AML-193 (cell line): Measurements from ENCODE around the gene MRPL54.

Source experiments
- DNase-seq, 2 experiments: peaks; one replicate each; lab custom pipeline; 2025; lab: John Stamatoyannopoulos, UW

Gene MRPL54

DNA sequence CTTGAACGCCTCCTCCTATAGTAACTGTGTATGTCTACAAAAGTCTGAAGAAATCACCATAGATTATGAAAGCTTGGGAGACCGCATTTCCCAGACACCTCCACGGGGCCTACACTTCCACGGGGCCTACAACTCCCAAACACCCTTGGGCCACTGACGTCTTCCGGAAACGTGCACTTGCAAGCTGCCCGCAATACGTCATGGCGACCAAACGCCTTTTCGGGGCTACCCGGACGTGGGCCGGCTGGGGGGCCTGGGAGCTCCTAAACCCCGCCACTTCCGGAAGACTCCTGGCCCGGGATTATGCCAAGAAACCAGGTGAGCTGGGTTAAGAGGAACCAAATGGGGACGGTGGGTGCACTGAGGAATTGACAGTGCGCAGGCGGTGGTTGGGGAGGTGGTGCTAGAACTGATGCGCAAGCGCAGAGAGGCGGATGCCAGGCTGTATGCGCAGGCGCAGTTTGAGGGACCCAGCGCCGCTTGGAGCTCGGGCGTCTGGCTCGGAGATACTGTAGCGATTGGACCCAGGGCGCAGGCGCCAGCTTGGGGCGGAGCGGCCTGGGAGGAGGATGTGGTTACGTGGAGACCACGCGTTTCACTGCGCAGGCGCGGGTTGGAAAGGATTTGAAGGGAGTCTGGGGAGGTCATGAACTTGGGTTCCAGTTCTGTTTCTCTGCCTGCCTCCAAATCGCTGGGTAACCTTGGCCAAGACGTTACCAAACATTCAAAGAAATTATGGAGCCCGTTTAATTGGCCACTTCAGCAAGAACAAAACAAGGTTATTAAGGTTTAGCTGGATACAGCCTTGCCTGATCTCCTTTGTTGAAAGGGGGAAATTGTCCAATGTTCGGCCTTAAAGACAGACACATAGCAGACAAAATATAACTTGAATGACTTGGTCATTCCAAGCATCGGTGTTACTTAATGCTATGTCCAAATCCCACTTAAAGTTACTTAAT, at the start of gene MRPL54:
MRPL54 (plus strand) TSS at position 182 of the 959 bp plus-strand sequence; CDS start at position 201, 19 bp downstream.
- DNase-seq = peak; percentile 98 to 99

DNA sequence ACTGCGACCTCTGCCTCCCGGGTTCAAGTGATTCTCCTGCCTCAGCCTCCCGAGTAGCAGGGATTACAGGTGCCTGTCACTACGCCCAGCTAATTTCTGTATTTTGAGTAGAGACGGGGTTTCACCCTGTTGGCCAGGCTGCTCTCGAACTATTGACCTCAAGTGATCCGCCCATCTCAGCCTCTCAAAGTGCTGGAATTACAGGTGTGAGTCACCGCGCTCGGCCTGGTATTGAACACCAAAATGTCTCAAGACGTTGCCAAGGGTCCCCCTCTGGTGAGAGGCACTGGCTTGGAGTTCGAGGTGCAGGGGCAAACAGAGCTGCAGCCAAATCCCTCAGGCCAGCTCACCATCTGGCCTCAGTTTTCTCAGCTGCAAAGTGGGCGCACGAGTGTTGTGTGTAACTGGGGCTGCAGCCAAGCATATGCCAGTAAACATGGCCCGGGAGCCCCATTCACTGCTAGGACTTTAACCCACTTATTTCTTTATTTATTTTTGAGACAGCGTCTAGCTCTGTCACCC, 46.3 kb upstream of the MRPL54 start:
- DNase-seq = no peak

DNA sequence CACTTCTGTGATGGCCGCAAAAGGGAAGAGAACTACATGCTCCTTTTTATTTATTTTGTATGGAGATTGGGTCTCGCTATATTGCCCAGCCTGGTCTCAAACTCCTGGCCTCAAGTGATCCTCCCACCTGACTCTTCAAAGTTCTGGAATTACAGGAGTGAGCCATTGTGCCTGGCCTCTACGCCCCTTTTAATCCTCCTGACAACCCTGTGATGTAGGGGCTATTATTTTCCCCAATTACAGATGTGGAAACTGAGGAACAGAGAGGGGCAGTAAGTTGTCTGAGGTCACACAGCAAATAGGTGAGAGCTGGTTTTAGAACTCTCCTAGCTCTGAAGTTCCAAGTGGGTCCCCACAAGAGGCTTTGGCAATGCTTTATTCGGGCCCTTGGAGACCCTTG, 42.6 kb upstream of the MRPL54 start:
- no peak for DNase-seq

DNA sequence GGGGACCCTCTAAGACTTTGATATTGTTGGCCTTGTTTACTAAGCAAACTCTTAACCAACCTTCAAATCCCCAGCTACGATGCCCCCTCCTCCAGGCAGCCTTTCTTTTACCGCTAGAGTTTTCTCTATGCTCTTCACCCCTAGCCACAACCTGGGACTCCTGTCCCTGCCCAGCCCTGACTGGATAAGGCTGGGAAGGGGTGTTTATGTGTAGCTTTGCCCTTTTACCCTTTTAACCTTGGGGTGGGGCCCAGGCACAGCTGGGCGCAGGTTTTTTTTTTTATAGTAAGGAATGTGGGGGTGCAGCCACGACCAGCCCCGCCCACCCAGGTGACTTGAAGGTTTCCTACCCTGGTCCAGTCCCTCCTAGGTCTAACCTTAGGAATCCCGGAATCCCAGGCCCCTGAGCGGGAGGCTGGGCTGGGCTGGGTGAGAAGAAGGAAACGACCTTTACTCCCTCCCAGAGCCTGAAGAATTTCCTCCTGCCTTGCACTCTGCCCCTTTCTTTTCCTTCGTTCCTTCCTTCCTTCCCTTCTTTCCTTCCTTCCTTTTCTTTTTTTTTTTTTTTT, 42.0 kb upstream of the MRPL54 start:
- no peak for DNase-seq

DNA sequence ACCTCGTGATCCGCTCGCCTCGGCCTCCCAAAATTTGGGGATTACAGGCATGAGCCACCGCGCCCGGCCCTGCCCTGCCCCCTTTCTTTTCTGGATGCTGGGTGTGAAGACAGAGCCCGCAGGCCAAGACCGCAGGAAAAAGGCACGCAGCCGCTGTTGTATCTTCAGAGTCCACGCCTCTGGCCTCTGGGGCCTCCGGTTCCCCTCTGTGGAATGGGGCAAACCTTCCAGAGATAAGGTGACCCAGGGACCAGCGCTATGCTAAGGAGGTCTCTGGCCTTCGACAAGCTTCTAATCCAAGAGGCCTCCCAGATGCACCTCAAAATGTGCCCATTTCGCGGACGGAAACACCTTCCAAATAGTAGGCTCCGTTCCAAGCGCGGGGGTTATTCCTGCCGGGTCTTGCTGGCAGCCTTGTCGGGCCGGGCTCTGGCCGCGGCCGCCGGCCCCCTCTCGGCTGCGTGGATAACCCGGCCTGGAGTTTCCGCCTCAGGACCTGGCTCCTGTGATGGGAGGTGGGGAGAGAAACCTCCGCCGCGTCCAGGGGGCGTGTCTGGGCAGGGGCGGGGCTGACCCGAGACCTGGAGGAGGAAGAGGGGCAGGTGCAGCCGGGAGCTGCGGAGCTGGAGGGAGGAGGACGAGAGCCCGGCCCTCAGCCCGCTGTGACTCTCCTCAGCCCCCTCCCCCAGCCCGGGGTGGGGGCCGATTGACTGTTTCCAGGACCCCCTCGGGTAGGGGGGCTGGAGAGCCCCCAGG, 41.2 kb upstream of the MRPL54 start:
- peak; percentile 32 to 47 for DNase-seq

DNA sequence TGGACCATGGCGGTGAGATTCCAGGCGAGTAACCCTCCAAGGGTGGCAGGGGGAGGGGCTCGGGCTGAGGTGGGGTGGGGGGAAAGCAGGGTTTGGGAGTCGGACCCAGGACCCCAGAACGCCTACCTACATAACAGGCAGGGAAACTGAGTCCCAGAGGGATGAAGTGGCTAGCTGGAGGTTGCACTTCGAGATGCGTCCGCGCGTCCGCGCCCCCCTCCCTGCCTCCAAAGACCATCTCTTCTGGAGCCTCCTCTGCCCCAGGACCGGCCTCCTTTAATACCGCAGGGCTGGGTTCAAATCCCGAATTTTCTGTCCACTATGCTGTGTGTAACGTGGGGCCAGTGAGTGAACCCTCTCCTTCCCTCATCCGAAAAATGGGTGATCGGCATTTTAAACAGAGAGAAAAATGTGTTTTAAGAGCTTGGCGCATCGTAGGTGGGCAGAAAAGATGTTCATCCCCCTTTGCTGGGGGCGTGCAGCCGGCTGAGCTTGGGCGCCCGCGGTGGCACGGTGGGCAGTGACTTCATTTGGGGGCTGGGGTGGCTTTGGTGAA, 40.5 kb upstream of the MRPL54 start:
- DNase-seq = no peak

DNA sequence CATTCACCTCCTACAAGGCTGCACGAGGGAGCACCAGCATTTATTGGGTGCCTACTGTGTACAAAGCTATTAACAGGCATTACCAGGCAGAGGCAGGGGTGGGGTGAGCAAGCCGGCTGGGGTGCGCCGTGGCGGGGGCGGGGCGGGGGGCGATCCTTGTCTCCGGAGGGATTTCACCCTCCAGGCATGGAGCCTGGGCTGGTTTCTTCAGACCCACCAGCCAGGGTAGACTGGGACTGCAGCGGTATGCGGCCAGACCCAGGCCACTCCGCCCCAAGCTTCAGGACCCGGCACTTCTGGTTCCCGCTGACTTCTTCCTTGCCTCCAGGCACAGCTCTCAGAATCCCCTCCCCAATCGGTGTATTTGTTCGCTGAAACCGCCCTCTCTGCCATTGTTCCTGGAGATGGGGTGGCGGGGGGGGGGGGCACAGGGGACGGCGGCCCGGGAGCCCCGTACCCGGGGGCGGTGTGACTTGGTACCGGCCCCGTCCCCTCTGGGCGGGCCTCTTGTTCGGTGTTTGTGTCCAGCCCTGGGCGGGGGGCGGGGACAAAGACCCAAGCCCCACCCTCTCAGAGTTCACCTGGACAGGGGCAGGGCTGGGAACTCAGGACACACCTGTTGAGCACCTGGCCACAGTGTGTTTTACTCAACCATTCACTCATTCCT, 39.9 kb upstream of the MRPL54 start:
- DNase-seq = no peak

DNA sequence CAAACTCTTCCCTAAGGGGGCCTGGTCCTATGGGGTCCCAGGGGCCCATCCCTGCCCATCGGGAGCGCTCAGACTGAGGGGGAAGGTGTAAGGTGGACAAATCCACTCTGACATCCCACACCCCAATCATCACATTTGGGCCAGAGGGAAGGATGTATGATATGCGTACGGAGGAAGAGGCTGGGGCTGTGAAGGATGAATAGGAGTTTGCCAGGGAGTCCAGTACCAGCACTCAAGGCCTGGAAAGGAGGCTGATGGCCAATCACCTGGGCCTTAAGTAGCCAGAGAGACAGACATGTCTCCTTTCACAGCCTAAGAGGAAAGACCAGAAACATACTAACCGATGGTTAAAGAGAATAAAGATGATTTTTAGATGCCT, 39.4 kb upstream of the MRPL54 start:
- DNase-seq = no peak

DNA sequence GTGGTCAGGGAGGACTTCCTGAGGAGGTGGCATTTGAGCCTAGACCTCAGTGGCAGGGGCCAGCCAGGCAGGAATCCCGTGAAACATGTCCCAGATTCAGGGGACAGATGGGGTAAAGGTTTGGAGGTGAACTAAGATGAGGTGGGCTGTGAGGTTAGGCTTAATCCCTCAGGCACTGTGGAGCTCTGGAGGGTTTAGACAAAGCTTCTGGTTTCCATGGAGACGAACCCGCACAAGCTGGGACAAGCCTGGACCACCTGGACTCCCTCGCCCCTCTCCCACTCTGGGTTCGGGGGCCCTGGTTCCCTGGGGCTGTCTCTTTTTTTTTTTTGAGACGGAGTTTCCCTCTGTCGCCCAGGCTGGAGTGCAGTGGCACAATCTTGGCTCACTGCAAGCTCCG, 38.6 kb upstream of the MRPL54 start:
- DNase-seq = no peak

DNA sequence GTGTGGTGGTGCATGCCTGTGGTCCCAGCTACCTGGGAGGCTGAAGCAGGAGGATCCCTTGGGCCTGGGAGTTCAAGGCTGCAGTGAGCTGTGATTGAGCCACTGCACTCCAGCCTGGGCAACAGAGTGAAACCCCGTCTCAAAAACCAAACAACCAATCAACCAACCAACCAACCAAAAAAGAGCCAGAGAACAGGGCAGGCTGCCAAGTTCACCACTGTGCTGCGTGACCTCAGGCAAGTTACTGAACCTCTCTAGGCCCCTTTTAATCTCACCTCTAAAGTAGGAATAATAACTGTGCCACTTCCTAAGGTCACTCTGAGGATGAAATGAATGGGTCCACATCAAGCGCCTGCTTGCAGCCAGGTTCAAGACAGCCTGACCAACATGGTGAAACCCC, 37.4 kb upstream of the MRPL54 start:
- DNase-seq = no peak

DNA sequence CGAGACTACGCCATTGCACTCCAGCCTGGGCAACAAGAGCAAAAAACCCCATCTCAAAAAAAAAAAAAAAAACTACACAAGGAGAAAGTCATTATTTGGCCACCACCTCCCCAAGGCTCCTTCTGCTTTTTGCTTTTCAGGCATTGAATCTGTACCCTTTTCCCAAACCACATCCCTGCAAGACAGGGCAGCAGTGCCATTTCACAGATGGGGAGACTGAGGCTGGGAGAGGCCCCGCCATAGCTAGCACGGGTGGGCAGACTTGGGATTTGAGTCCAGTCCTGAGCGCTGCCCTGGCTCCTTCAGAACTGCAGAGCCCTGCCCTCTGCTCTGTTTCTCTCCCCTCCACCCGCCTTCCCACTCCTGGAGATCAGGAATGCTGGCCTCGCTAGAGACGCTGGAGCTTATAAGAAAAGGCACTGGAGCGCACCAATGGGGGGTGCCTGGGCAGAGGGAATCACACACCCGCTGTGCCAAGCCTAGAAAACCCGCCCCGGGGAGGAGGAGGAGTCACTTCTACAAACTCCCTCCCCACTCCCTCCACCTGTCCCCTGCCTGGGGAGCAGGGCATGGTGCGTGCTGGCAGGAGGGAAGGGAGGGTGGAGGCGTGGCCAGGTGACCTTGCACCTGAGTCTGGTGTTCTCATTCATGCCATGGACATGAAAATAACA, 36.7 kb upstream of the MRPL54 start:
- DNase-seq = no peak

DNA sequence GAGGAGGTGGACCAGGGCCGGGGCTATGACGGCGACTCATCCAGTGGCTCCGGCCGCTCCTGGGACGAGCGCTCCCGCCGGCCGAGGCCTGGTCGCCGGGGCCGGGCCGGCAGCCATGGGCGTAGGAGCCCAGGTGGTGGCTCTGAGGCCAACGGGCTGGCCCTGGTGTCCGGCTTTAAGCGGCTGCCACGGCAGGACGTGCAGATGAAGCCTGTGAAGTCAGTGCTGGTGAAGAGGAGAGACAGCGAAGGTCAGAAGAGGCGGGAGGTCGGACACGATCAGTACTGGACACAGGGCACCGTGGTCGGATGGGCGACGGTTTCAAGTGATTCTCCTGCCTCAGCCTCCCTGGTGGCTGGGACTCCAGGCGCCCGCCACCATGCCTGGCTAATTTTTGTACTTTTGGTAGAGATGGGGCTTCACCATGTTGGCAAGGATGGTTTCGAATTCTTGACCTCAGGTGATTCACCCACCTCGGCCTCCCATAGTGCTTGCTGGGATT, 32.0 kb upstream of the MRPL54 start:
- no peak for DNase-seq

DNA sequence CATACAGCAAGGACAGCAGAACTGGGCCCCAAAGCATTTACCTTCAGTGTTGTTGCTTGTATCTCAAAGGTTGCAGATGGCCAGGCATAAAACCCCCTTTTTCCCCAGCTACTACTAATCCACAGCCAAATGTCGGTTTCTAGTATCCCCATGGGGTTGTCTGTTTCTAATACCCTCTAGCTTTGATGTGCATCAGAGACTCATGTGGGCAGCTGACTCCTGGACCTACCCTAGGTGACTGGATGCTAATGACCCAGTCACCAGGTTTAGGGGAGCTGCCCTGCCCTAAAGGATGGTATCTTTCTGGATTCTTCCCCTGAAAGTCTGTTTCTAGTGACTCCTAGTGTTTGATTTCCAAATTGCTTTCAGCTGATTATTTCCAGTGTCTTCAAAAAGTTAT, 30.4 kb upstream of the MRPL54 start:
- peak; percentile 1 to 5 for DNase-seq

DNA sequence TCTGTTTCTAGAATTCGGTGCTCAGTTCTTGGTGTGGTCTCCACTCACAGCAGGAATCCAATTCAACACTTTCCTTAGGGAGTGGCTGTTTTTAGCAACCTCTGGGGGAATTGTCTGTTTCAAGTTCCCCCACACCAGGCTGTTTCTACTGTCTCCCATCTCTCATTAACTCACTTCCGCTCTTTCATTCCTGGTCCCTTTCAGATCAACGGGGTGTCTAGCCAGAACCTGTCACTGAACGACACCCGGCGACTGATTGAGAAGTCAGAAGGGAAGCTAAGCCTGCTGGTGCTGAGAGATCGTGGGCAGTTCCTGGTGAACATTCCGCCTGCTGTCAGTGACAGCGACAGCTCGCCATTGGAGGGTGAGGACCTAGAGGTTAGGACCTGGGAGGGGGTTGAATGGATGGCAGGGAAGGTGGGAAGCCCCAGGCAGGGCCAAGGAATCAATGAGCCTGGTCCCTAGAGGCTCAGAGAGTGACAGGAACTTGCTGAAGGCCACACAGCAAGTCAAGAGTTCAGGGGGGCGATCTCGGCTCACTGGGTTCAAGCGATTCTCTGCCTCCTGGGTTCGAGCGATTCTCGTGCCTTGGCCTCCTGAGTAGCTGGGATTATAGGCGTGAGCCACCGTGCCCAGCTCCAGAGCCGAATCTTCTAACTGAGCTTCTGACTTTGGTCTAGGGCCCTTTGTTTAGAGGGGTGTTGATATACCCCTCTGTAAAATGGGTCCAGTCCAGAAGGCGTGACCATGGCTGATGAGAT, 28.8 kb upstream of the MRPL54 start:
- no peak for DNase-seq

DNA sequence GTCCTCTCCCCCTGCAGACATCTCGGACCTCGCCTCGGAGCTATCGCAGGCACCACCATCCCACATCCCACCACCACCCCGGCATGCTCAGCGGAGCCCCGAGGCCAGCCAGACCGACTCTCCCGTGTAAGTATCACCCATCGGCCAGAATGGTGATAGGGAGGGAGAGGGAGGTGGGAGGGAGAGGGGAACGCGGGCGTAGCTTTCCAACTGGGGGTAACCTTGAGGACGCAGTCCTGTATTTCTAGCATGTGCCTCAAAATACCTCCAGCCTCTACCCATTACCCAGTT, 28.2 kb upstream of the MRPL54 start:
- no peak for DNase-seq

DNA sequence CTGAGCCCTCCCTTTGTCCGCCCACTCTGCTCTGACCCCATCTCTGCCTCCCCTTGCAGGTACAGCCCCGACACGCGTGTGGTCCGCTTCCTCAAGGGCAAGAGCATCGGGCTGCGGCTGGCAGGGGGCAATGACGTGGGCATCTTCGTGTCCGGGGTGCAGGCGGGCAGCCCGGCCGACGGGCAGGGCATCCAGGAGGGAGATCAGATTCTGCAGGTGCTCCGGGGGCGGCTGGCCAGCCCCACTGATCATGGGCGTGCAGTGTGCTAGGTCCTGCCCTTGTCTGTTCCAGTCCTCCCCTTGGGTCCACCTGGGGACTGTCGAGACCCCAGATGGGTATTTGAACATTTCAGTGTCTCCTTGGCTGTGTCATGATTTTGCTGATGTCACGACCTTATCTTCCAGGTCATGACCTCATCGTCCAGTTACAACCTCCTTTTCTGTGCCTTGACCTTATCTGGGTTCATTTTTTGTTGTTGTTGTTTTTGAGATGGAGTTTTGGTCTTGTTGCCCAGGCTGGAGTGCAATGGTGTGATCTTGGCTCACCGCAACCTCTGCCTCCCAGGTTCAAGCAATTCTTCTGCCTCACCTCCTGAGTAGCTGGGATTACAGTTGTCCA, 26.3 kb upstream of the MRPL54 start:
- no peak for DNase-seq

DNA sequence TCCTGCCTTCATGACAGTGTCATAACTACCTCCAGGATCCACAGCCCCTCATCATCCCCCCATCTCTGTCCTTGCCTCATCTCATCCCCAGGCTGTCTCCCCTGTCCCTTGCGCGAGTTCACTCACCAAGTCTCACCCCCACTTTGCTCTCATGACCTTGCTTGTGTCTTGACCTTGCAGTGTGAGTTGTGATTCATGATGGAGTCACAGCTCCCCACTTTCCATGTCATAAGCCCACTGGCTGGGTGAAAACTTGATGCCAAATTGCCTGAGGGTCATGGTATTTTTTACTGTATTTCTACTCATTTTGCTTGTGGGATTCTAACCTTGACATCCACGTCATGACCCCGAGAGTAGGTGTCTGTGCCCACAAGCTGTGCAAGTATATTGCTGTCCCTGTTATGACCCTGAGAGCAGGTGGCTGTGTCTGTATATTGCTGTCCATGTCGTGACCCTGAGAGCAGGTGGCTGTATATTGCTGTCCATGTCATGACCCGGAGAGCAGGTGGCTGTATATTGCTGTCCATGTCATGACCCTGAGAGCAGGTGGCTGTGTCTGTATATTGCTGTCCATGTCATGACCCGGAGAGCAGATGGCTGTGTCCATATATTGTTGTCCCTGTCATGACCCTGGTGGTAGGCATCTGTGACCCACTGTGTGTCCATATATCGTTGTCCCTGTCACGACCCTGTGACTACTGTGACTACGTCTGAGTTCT, 24.8 kb upstream of the MRPL54 start:
- DNase-seq = no peak

DNA sequence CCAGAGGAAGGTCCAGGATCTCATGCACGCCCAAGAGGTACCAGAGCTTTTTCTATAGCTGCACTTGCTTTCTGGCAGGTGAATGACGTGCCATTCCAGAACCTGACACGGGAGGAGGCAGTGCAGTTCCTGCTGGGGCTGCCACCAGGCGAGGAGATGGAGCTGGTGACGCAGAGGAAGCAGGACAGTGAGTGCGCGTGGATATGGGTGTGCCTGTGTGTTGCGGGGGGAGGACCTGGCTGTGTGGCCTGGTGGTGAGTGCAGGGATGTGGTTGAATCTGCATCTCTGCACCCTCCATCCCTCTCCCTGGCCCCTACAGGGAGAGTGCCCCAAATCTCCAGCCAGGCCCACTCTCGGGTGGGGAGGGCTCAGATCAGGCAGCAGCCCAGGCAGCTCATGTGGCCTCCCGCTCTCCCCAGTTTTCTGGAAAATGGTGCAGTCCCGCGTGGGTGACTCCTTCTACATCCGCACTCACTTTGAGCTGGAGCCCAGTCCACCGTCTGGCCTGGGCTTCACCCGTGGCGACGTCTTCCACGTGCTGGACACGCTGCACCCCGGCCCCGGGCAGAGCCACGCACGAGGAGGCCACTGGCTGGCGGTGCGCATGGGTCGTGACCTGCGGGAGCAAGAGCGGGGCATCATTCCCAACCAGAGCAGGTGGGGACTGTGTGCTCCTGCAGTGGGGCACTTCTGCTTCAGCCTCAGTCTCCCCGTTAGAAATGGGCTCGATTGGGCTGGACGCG, 23.8 kb upstream of the MRPL54 start:
- no peak for DNase-seq

DNA sequence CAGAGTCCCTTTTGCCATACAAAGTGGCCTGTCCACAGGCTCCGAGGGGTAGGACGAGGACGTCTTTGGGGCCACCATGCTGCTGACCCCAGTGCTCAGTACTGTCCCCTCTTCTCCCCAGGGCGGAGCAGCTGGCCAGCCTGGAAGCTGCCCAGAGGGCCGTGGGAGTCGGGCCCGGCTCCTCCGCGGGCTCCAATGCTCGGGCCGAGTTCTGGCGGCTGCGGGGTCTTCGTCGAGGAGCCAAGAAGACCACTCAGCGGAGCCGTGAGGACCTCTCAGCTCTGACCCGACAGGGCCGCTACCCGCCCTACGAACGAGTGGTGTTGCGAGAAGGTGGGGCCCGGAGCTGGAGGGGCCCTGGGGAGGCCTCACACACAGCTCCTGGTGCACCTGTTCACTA, 22.1 kb upstream of the MRPL54 start:
- DNase-seq = no peak
